Measurements from ENCODE around the gene MYO3B.
A peak's percentile ranks its signal among the peaks of the same experiment; 100 is the strongest.

MYO3B gene

GRCh38 chr2:170145191-170145590 lies 32.8 kb upstream of the MYO3B start:
- Histone ChIP-seq H3K9me3 (ENCODE audit: insufficient read depth, low read length) (no peaks in the 10 kb centered on the region), H3K27me3 (ENCODE audit: low read depth, low read length) (no peaks in the 10 kb centered on the region), H3K79me2 (ENCODE audit: low read length) (peaks cover 6% of the 10 kb centered on the region; the same call in 1 of the 2 replicates), H3K4me1 (ENCODE audit: low read length) (peaks cover 73% of the 10 kb centered on the region), H3K4me3 (ENCODE audit: low read length) (peak overlapping the region; percentile 40), H4K20me1 (ENCODE audit: insufficient read depth, low read length) (no peaks in the 10 kb centered on the region), H3K9ac (ENCODE audit: low read length) (0 out of 2 replicates have a peak overlapping the region, but pooled peaks have one; percentile 20), H3K4me2 (ENCODE audit: low read length) (peak overlapping the region; percentile 70), H3K36me3 (replicated peaks; ENCODE audit: low read depth, low read length) (no peaks in the 10 kb centered on the region), H3K27ac (ENCODE audit: low read length) (peak overlapping the region; percentile 28; the same call in 1 of the 2 replicates), H2AFZ (ENCODE audit: low read depth, low read length) (peak overlapping the region; percentile 67; the same call in 1 of the 2 replicates)
- TF ChIP-seq CTCF (IDR thresholded peaks at IDR 0.05; ENCODE audit: low read depth, low read length) (no peak), EZH2phosphoT487 (IDR thresholded peaks at IDR 0.05; ENCODE audit: low read depth) (no peak)

GRCh38 chr2:170145675-170146432 lies 32.1 kb upstream of the MYO3B start:
- Histone ChIP-seq H3K27ac (ENCODE audit: low read length) (peak overlapping the region; percentile 28; the same call in 1 of the 2 replicates), H3K9ac (ENCODE audit: low read length) (0 out of 2 replicates have a peak overlapping the region, but pooled peaks have one; percentile 20), H3K9me3 (ENCODE audit: insufficient read depth, low read length) (no peaks in the 10 kb centered on the region), H3K79me2 (ENCODE audit: low read length) (peaks cover 3% of the 10 kb centered on the region; the same call in 1 of the 2 replicates), H3K4me2 (ENCODE audit: low read length) (peak overlapping the region; percentile 70), H3K4me3 (ENCODE audit: low read length) (peak overlapping the region; percentile 40), H3K4me1 (ENCODE audit: low read length) (peaks cover 67% of the 10 kb centered on the region), H3K36me3 (replicated peaks; ENCODE audit: low read depth, low read length) (no peaks in the 10 kb centered on the region), H4K20me1 (ENCODE audit: insufficient read depth, low read length) (no peaks in the 10 kb centered on the region), H3K27me3 (ENCODE audit: low read depth, low read length) (no peaks in the 10 kb centered on the region), H2AFZ (ENCODE audit: low read depth, low read length) (peak overlapping the region; percentile 67; the same call in 1 of the 2 replicates)
- TF ChIP-seq CTCF (IDR thresholded peaks at IDR 0.05; ENCODE audit: low read depth, low read length) (0 out of 2 replicates have a peak, but pooled peaks have one; percentile 8), EZH2phosphoT487 (IDR thresholded peaks at IDR 0.05; ENCODE audit: low read depth) (no peak)

- Histone ChIP-seq H3K27ac (ENCODE audit: low read length) (peak overlapping the region; percentile 52; the same call in 1 of the 2 replicates), H3K79me2 (ENCODE audit: low read length) (no peaks in the 10 kb centered on the region), H3K4me3 (ENCODE audit: low read length) (no peak overlapping the region), H3K4me1 (ENCODE audit: low read length) (peaks cover 58% of the 10 kb centered on the region), H2AFZ (ENCODE audit: low read depth, low read length) (no peak overlapping the region), H3K27me3 (ENCODE audit: low read depth, low read length) (no peaks in the 10 kb centered on the region), H3K9me3 (ENCODE audit: insufficient read depth, low read length) (no peaks in the 10 kb centered on the region), H4K20me1 (ENCODE audit: insufficient read depth, low read length) (no peaks in the 10 kb centered on the region), H3K36me3 (replicated peaks; ENCODE audit: low read depth, low read length) (no peaks in the 10 kb centered on the region), H3K4me2 (ENCODE audit: low read length) (peak overlapping the region; percentile 50), H3K9ac (ENCODE audit: low read length) (no peak overlapping the region)
- TF ChIP-seq EZH2phosphoT487 (IDR thresholded peaks at IDR 0.05; ENCODE audit: low read depth) (no peak), CTCF (IDR thresholded peaks at IDR 0.05; ENCODE audit: low read depth, low read length) (peak; percentile 59)
These were observed 31.2 kb upstream of the MYO3B start for GRCh38 chr2:170146784-170147183.

- Histone ChIP-seq H3K27ac (ENCODE audit: low read length) (no peak overlapping the region), H4K20me1 (ENCODE audit: insufficient read depth, low read length) (no peaks in the 10 kb centered on the region), H3K79me2 (ENCODE audit: low read length) (no peaks in the 10 kb centered on the region), H2AFZ (ENCODE audit: low read depth, low read length) (no peak overlapping the region), H3K36me3 (replicated peaks; ENCODE audit: low read depth, low read length) (no peaks in the 10 kb centered on the region), H3K27me3 (ENCODE audit: low read depth, low read length) (no peaks in the 10 kb centered on the region), H3K4me1 (ENCODE audit: low read length) (peaks cover 50% of the 10 kb centered on the region), H3K4me3 (ENCODE audit: low read length) (no peak overlapping the region), H3K9ac (ENCODE audit: low read length) (no peak overlapping the region), H3K9me3 (ENCODE audit: insufficient read depth, low read length) (no peaks in the 10 kb centered on the region), H3K4me2 (ENCODE audit: low read length) (peak overlapping the region; percentile 50; the same call in 1 of the 2 replicates)
- TF ChIP-seq EZH2phosphoT487 (IDR thresholded peaks at IDR 0.05; ENCODE audit: low read depth) (no peak), CTCF (IDR thresholded peaks at IDR 0.05; ENCODE audit: low read depth, low read length) (no peak)
These were observed 30.4 kb upstream of the MYO3B start for GRCh38 chr2:170147576-170147975.
